ENCODE data around the gene PPP2R5C. TPM values are rescaled to one million over a fixed set of nuclear protein-coding genes. Genes with fewer than 3 reads are reported as not detected.
"Not testable (repeated sequence)": the region's sequence is repeated elsewhere in the genome, so short reads cannot be mapped to it uniquely, and the experiment has no call there.

Gene PPP2R5C
- total RNA-seq, 1 experiment from 2014 or later: 113 TPM

GRCh38 chr14:101727611-101728366 lies 33.7 kb upstream of the PPP2R5C start:
- DNase-seq (ENCODE audit: low read depth): no peak

- no peak for DNase-seq (ENCODE audit: low read depth)
Observed at GRCh38 chr14:101728367-101728742, 33.2 kb upstream of the PPP2R5C start.

DNA sequence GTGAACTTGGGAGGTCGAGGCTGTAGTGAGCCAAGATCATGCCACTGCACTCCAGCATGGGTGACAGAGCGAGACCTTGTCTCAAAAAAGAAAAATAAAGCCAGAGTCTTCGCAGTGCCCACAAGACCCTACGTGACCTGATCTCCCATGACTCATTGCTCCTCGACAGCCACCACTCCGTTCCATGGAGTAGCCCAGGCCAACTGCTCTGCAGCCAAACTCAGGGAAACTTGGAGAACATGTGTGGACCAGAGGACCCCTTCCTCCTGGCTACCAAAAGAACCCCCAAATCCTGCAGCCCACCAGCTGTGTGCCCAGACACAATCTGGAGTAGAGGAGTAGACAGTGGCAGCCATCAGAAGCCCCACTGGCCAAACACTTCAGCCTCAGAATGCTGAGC lies 32.1 kb upstream of the PPP2R5C start:
- no peak for DNase-seq (ENCODE audit: low read depth)

DNA sequence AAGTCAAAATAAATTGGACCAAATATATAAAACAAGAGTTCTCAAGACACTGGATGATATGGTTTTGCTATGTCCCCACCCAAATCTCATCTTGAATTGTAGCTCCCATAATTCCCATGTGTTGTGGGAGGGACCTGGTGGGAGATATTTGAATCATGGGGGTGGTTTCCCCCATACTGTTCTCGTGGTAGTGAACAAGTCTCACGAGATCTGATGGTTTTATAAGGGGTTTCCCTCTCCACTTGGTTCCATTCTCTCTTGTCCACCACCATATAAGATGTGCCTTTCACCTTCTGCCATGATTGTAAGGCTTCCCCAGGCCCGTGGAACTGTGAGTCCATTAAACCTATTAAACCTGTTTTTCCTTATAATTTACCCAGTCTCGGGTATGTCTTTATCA lies 31.4 kb upstream of the PPP2R5C start:
- not testable (repeated sequence) for DNase-seq (ENCODE audit: low read depth)

DNA sequence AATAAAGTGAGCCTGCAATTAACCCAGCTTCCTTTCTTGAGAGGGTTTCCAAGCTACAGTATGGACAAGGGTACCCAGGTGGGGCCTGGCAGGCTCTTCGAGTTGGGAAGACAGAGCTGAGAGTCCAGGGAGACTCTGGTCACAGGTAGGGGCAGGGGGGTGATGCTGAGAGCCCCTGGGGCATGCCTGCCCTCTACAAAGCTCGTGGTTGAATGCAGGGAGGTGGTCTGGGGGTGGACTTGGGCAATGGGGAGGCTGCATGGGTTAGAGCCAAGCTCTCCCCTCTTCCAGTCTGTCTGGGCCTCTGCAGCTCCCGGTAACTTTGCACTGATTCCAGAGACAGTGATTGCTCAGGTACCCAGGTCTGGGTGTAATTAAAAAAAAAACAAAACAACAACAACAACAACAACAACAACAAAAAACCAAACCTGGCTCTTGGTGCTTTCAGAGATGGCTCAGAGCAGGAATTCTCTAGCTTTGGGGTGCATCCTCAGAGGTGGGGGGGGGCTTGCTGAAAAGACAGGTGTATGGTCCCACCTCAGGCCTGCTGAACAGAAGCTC lies 30.8 kb upstream of the PPP2R5C start:
- no peak for DNase-seq (ENCODE audit: low read depth)

DNA sequence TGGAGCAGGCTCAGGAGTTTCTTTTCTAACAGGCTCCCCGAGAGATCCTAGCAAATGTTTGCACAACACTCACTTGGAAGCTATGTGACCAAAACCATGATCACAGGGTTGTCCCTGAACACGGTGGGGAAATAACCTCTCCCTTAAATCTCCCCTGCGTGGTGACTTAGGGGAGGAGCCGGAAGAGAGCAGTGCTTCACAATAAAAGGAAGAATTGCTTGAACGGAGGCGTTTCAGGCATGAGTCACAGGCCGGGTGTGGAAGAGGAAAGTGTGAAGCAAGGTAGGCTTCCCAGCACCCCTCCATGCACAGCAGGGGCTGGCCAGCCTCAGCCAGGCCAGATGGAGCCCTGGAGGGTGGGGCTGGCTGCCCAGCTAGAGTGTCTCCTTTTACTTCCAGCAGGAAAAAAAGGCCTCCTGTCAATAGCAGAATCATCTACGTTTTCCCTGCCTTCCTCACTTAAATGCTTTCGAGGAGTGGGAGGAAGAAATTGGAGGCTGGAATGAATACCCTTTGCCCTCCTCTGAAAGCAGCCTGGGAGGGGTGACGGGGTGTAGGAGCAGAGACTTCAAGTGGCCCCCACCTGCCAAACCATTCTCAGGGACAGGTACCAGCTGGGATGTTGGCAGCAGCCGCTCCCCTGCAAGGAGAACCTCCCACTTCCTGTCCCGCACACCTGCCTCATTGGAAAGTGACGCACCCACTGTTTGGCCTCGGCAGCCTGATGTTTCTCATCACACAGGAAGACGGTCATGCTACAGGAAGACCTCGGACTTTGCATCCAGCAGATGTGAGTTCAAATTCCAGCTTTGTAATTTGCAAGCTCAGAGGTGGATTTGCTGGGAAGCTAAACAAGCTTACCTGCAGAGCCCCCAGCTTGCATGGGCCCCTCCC lies 30.1 kb upstream of the PPP2R5C start:
- DNase-seq (ENCODE audit: low read depth): peak; percentile 87

DNA sequence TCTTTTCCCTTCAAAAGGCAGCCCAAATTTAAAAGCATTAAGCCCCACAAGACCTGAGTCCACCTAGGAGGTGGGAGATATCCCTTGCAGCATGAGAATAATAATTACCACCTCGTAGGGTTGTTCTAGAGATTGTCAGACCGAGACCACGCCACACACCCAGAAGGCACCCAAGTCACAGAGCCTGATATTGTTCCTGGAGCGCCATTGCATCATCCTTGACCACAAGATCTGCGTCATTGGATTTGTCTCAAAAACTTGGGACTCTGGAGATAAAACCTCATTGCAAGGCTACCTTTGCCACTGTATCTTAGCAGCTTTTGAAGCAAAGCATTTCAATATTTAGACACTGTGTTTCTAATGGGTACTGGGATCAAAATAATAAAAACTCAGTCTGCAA lies 29.4 kb upstream of the PPP2R5C start:
- peak; percentile 67 for DNase-seq (ENCODE audit: low read depth)

DNA sequence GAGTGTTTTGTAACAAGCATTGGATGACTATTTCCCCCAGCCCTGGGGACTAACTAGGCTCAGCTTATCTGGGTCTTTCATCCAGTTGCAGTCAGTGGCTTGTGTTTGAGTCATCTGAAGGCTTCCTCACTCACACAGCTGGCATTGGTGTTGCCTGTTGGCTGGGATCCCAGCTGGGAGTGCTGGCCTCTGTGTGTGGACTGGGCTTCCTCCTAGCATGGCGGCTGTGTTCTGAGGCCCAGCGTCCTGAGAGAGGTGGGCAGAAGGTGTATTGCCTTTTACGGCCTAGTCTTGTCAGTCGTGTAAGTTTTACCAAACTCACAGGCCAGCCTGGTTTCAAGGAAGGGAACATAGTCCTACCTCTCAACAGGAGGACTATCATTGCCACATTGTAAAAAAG lies 28.3 kb upstream of the PPP2R5C start:
- DNase-seq (ENCODE audit: low read depth): peak; percentile 87

DNA sequence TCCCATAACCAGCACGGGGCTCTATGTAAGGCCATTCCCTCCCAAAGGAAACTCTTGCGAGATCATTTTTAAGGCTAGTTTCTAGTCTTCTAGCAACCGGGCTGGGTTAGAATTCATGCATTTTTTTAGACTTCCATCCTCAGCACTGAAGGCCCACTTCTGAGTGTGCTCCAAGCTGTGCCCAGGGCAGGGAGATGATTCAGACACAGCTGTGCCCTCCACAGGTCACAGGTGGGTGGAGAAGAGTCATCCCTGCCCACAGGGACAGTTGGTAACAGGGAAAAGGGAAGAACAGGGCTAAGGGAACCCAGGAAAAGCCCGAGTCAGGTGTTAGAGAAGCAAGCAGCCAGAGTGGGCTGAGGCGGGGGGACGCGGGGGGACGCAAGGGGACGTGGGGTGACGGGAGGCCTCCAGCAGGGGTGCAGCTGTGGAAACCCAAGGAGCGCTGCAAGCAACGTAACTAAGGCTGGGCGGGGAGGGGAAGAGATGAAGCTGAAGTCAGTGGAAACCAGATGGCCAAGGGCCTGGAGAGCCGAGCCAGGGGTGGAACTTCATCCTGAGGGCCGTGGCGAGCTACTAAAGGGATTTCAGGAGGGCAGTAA lies 27.2 kb upstream of the PPP2R5C start:
- peak; percentile 16 for DNase-seq (ENCODE audit: low read depth)

GRCh38 chr14:101735453-101735852 lies 26.1 kb upstream of the PPP2R5C start:
- no peak for DNase-seq (ENCODE audit: low read depth)

GRCh38 chr14:101736071-101736470 lies 25.4 kb upstream of the PPP2R5C start:
- DNase-seq (ENCODE audit: low read depth): no peak

DNA sequence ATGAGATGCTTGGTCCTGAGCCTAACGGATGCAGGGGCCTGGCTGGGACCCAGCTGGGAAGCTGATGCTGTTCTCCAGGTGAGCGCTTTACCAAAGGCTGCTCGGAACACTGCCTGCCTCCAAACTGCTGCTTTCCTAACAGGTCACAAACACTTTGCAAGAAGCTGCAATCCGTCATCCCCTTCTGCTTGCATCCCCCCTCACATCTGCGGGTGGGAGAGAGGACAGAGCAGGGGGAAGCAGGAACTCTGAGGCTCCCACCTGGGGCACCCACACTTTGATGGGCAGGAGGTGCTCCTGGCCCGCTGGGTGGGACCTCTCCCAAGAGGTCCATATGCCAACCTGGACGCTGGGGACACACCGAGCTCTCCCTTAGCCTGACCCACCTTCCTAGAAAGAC lies 24.9 kb upstream of the PPP2R5C start:
- DNase-seq (ENCODE audit: low read depth): no peak

DNA sequence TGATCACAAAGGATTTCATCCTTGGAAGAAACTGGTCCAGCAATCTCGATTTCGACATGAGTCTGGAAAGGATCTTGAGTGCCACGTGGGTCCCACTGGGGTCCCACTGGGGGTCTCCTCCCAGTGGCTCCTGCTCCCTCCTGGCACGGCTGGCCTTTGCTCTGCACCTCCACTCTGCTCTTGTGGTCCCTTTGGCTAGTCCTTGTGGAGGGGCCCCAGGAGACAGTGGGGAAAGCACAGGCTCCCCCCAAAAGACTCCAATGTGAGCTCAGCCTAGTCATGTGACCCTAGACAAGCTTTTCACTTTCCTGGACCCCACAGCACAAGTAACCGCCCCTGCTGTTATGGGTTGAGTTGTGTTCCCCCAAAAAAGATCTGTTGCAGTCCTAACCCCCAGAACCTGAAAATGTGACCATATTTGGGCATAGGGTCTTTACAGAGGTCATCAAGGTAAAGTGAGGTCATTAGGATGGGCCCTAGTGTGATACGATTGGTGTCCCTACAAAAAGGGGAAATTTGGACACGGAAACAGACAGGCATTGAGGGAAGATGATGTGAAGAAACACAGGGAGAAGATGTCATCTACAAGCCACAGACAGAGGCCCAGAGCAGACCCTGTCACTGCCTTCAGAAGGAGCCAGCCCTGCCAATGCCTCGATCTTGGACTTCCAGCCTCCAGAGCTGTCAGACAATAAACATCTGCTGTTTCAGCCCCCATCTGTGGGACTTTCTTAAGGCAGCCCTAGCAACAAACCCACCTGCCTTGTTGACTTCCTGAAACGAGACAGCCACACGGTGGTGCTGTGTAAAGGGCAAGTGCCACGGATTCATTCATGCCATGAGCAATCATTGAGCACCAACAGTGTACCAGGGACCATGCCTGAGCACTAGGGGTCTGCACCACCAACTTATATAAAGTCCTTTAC lies 23.8 kb upstream of the PPP2R5C start:
- DNase-seq (ENCODE audit: low read depth): no peak

- no peak for DNase-seq (ENCODE audit: low read depth)
Observed at GRCh38 chr14:101738703-101739320, 22.7 kb upstream of the PPP2R5C start.

GRCh38 chr14:101739446-101740141 lies 21.9 kb upstream of the PPP2R5C start:
- DNase-seq (ENCODE audit: low read depth): no peak

DNA sequence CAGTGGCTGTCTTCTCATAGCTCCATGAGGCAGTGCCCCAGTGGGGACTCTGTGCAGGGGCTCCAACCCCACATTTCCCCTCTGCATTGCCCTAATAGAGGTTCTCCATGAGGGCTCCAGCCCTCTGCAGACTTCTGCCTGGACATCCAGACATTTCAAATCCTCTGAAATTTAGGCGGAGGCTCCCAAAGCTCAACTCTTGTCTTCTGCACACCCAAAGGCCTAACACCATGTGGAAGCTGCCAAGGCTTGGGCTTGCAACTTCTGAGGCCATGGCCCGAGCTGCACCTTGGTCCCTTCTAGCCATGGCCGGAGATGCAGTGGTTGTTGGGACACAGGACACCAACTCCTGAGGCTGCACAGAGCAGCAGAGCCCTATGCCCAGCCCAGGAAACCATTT lies 20.5 kb upstream of the PPP2R5C start:
- DNase-seq (ENCODE audit: low read depth): no peak

GRCh38 chr14:101743701-101744100 lies 17.8 kb upstream of the PPP2R5C start:
- no peak for DNase-seq (ENCODE audit: low read depth)

GRCh38 chr14:101744382-101744781 lies 17.1 kb upstream of the PPP2R5C start:
- DNase-seq (ENCODE audit: low read depth): not testable (repeated sequence)

GRCh38 chr14:101749756-101750155 lies 11.8 kb upstream of the PPP2R5C start:
- DNase-seq (ENCODE audit: low read depth): not testable (repeated sequence)

GRCh38 chr14:101754893-101755292 lies 6.6 kb upstream of the PPP2R5C start:
- DNase-seq (ENCODE audit: low read depth): no peak
